NCI-H2227 (cell line): ENCODE data around the gene WSCD2.
A peak's percentile ranks its signal among the peaks of the same experiment; 100 is the strongest.

Experiments
- DNase-seq: peaks from one replicate; lab custom pipeline; 2025; ENCODE audit not compliant: unreplicated experiment; lab: John Stamatoyannopoulos, UW

The WSCD2 gene

GRCh38 chr12:108126990-108127501 is 2.0 kb upstream of the WSCD2 start:
- DNase-seq, result no peak

GRCh38 chr12:108127654-108128053 is 1.4 kb upstream of the WSCD2 start:
- no peak for DNase-seq

- DNase-seq, result no peak
Measured at GRCh38 chr12:108128221-108129016, 669 bp upstream of the WSCD2 start.

GRCh38 chr12:108131035-108131434 is 1.9 kb downstream of the WSCD2 start:
- DNase-seq, result no peak

GRCh38 chr12:108131657-108132126 is 2.6 kb downstream of the WSCD2 start:
- peak; percentile 46 for DNase-seq

GRCh38 chr12:108133482-108133881 is 4.4 kb downstream of the WSCD2 start:
- no peak for DNase-seq

- no peak for DNase-seq
Measured at GRCh38 chr12:108134744-108135143, 5.7 kb downstream of the WSCD2 start.

GRCh38 chr12:108135627-108136026 is 6.5 kb downstream of the WSCD2 start:
- DNase-seq, result no peak

GRCh38 chr12:108136697-108137096 is 7.6 kb downstream of the WSCD2 start:
- DNase-seq, result no peak

- DNase-seq, result no peak
Measured at GRCh38 chr12:108139454-108139853, 10.4 kb downstream of the WSCD2 start.

GRCh38 chr12:108140501-108140900 is 11.4 kb downstream of the WSCD2 start:
- DNase-seq, result no peak

- no peak for DNase-seq
Measured at GRCh38 chr12:108141600-108142130, 12.6 kb downstream of the WSCD2 start.

- no peak for DNase-seq
Measured at GRCh38 chr12:108143144-108143543, 14.1 kb downstream of the WSCD2 start.

- DNase-seq, result peak; percentile 14
Measured at GRCh38 chr12:108144080-108144479, 15.0 kb downstream of the WSCD2 start.

- DNase-seq, result no peak
Measured at GRCh38 chr12:108145011-108145410, 15.9 kb downstream of the WSCD2 start.

- DNase-seq, result no peak
Measured at GRCh38 chr12:108146035-108146893, 17.2 kb downstream of the WSCD2 start.

GRCh38 chr12:108147279-108147678 is 18.2 kb downstream of the WSCD2 start:
- DNase-seq, result no peak

GRCh38 chr12:108148521-108149074 is 19.5 kb downstream of the WSCD2 start:
- no peak for DNase-seq

- no peak for DNase-seq
Measured at GRCh38 chr12:108150436-108150835, 21.3 kb downstream of the WSCD2 start.

GRCh38 chr12:108151533-108152169 is 22.6 kb downstream of the WSCD2 start:
- peak; percentile 25 for DNase-seq

- no peak for DNase-seq
Measured at GRCh38 chr12:108152170-108152538, 23.1 kb downstream of the WSCD2 start.
